Measurements from ENCODE around the gene KIAA0825. TPM values are rescaled to one million over a fixed set of nuclear protein-coding genes. Genes with fewer than 3 reads are reported as not detected.

The KIAA0825 gene
- total and polyA plus RNA-seq, 2 experiments from 2014 or later = 3.0 to 7.0 TPM

- no peaks in the 10 kb centered on the region for H3K36me3 ChIP-seq (ENCODE audit: low read depth)
- no peaks in the 10 kb centered on the region for H3F3A ChIP-seq (ENCODE audit: insufficient read depth)
- H3K27ac ChIP-seq = no peak overlapping the region
- no peaks in the 10 kb centered on the region for H3K79me2 ChIP-seq (ENCODE audit: insufficient read depth)
- H3K9ac ChIP-seq = no peak overlapping the region
- no peak overlapping the region for H3K4me3 ChIP-seq
- H3K9me3 ChIP-seq (ENCODE audit: low read depth) = no peaks in the 10 kb centered on the region
- TF ChIP-seq EZH2phosphoT487 (IDR thresholded peaks at IDR 0.05; ENCODE audit: insufficient read depth, low read depth) (no peak), EZH2 (IDR thresholded peaks at IDR 0.05; ENCODE audit: insufficient read depth, poor library complexity, severe bottlenecking) (no peak)
- 64 to 66% methylated on average over 2 of the region's 2 CpGs for WGBS, 2 experiments (ENCODE audit: low coverage in 1 of 2, low lambda C conversion rate in 2 of 2, missing lambda C conversion rate in 2 of 2)
- H2AFZ ChIP-seq = no peak overlapping the region
- H3K4me2 ChIP-seq (ENCODE audit: unreplicated experiment) = no peak overlapping the region
- no peak for DNase-seq
- in situ Hi-C loops (cut with MboI) = no loop called here
- H3K4me1 ChIP-seq (ENCODE audit: insufficient read depth) = no peaks in the 10 kb centered on the region
- no peaks in the 10 kb centered on the region for H4K20me1 ChIP-seq (ENCODE audit: insufficient read depth)
- no peaks in the 10 kb centered on the region for H3K9me2 ChIP-seq (ENCODE audit: insufficient read depth)
- H3K27me3 ChIP-seq (replicated peaks; ENCODE audit: insufficient read depth) = no peaks in the 10 kb centered on the region
Measured at GRCh38 chr5:94425396-94425795, 193.0 kb downstream of the KIAA0825 start.

GRCh38 chr5:94423411-94423810 is 195.0 kb downstream of the KIAA0825 start:
- no peak overlapping the region for H2AFZ ChIP-seq
- H4K20me1 ChIP-seq (ENCODE audit: insufficient read depth) = no peaks in the 10 kb centered on the region
- H3F3A ChIP-seq (ENCODE audit: insufficient read depth) = no peaks in the 10 kb centered on the region
- no peak overlapping the region for H3K9ac ChIP-seq
- TF ChIP-seq EZH2 (IDR thresholded peaks at IDR 0.05; ENCODE audit: insufficient read depth, poor library complexity, severe bottlenecking) (no peak), EZH2phosphoT487 (IDR thresholded peaks at IDR 0.05; ENCODE audit: insufficient read depth, low read depth) (no peak)
- H3K4me1 ChIP-seq (ENCODE audit: insufficient read depth) = no peaks in the 10 kb centered on the region
- H3K9me2 ChIP-seq (ENCODE audit: insufficient read depth) = no peaks in the 10 kb centered on the region
- H3K4me3 ChIP-seq = no peak overlapping the region
- H3K36me3 ChIP-seq (ENCODE audit: low read depth) = no peaks in the 10 kb centered on the region
- in situ Hi-C loops (cut with MboI) = no loop called here
- H3K9me3 ChIP-seq (ENCODE audit: low read depth) = no peaks in the 10 kb centered on the region
- no peaks in the 10 kb centered on the region for H3K79me2 ChIP-seq (ENCODE audit: insufficient read depth)
- no peak overlapping the region for H3K4me2 ChIP-seq (ENCODE audit: unreplicated experiment)
- no peaks in the 10 kb centered on the region for H3K27me3 ChIP-seq (replicated peaks; ENCODE audit: insufficient read depth)
- H3K27ac ChIP-seq = no peak overlapping the region
- no peak for DNase-seq

GRCh38 chr5:94422812-94423211 is 195.6 kb downstream of the KIAA0825 start:
- WGBS, 2 experiments (ENCODE audit: low coverage in 1 of 2, low lambda C conversion rate in 2 of 2, missing lambda C conversion rate in 2 of 2) = 66 to 69% methylated on average over 3 of the region's 3 CpGs
- H4K20me1 ChIP-seq (ENCODE audit: insufficient read depth) = no peaks in the 10 kb centered on the region
- no peaks in the 10 kb centered on the region for H3K9me2 ChIP-seq (ENCODE audit: insufficient read depth)
- H3K36me3 ChIP-seq (ENCODE audit: low read depth) = no peaks in the 10 kb centered on the region
- H3K27ac ChIP-seq = no peak overlapping the region
- H3K9ac ChIP-seq = no peak overlapping the region
- H3K27me3 ChIP-seq (replicated peaks; ENCODE audit: insufficient read depth) = no peaks in the 10 kb centered on the region
- DNase-seq = peak; percentile 30
- TF ChIP-seq EZH2 (IDR thresholded peaks at IDR 0.05; ENCODE audit: insufficient read depth, poor library complexity, severe bottlenecking) = no peak
- no peak for TF ChIP-seq EZH2phosphoT487 (IDR thresholded peaks at IDR 0.05; ENCODE audit: insufficient read depth, low read depth)
- no peak overlapping the region for H3K4me3 ChIP-seq
- no peak overlapping the region for H3K4me2 ChIP-seq (ENCODE audit: unreplicated experiment)
- in situ Hi-C loops (cut with MboI) = no loop called here
- no peaks in the 10 kb centered on the region for H3F3A ChIP-seq (ENCODE audit: insufficient read depth)
- H3K79me2 ChIP-seq (ENCODE audit: insufficient read depth) = no peaks in the 10 kb centered on the region
- no peak overlapping the region for H2AFZ ChIP-seq
- no peaks in the 10 kb centered on the region for H3K4me1 ChIP-seq (ENCODE audit: insufficient read depth)
- no peaks in the 10 kb centered on the region for H3K9me3 ChIP-seq (ENCODE audit: low read depth)

GRCh38 chr5:94420885-94421284 is 197.5 kb downstream of the KIAA0825 start:
- H4K20me1 ChIP-seq (ENCODE audit: insufficient read depth) = no peaks in the 10 kb centered on the region
- H3K9me3 ChIP-seq (ENCODE audit: low read depth) = no peaks in the 10 kb centered on the region
- H3K27ac ChIP-seq = no peak overlapping the region
- no peak overlapping the region for H2AFZ ChIP-seq
- no peaks in the 10 kb centered on the region for H3K27me3 ChIP-seq (replicated peaks; ENCODE audit: insufficient read depth)
- no peaks in the 10 kb centered on the region for H3K36me3 ChIP-seq (ENCODE audit: low read depth)
- H3K9ac ChIP-seq = no peak overlapping the region
- H3K79me2 ChIP-seq (ENCODE audit: insufficient read depth) = no peaks in the 10 kb centered on the region
- H3K4me3 ChIP-seq = no peak overlapping the region
- H3K4me2 ChIP-seq (ENCODE audit: unreplicated experiment) = no peak overlapping the region
- H3K9me2 ChIP-seq (ENCODE audit: insufficient read depth) = no peaks in the 10 kb centered on the region
- DNase-seq = no peak
- H3K4me1 ChIP-seq (ENCODE audit: insufficient read depth) = no peaks in the 10 kb centered on the region
- TF ChIP-seq EZH2 (IDR thresholded peaks at IDR 0.05; ENCODE audit: insufficient read depth, poor library complexity, severe bottlenecking) (no peak), EZH2phosphoT487 (IDR thresholded peaks at IDR 0.05; ENCODE audit: insufficient read depth, low read depth) (no peak)
- in situ Hi-C loops (cut with MboI) = no loop called here
- H3F3A ChIP-seq (ENCODE audit: insufficient read depth) = no peaks in the 10 kb centered on the region
- WGBS, 2 experiments (ENCODE audit: low coverage in 1 of 2, low lambda C conversion rate in 2 of 2, missing lambda C conversion rate in 2 of 2) = 77 to 80% methylated on average over 2 of the region's 2 CpGs

GRCh38 chr5:94415798-94416197 is 202.6 kb downstream of the KIAA0825 start:
- Histone ChIP-seq H3K4me3 (no peak overlapping the region), H3F3A (ENCODE audit: insufficient read depth) (no peaks in the 10 kb centered on the region), H4K20me1 (ENCODE audit: insufficient read depth) (no peaks in the 10 kb centered on the region), H3K9me2 (ENCODE audit: insufficient read depth) (no peaks in the 10 kb centered on the region), H3K9ac (no peak overlapping the region), H3K27ac (no peak overlapping the region), H2AFZ (no peak overlapping the region), H3K4me2 (ENCODE audit: unreplicated experiment) (no peak overlapping the region), H3K36me3 (ENCODE audit: low read depth) (no peaks in the 10 kb centered on the region), H3K9me3 (ENCODE audit: low read depth) (no peaks in the 10 kb centered on the region), H3K27me3 (replicated peaks; ENCODE audit: insufficient read depth) (no peaks in the 10 kb centered on the region), H3K79me2 (ENCODE audit: insufficient read depth) (no peaks in the 10 kb centered on the region), H3K4me1 (ENCODE audit: insufficient read depth) (no peaks in the 10 kb centered on the region)
- in situ Hi-C loops (cut with MboI) = no loop called here
- no peak for TF ChIP-seq EZH2 (IDR thresholded peaks at IDR 0.05; ENCODE audit: insufficient read depth, poor library complexity, severe bottlenecking)
- no peak for DNase-seq
- WGBS, 2 experiments (ENCODE audit: low coverage in 1 of 2, low lambda C conversion rate in 2 of 2, missing lambda C conversion rate in 2 of 2) = 81 to 86% methylated on average over 1 of the region's 1 CpG
